Smooth muscle cell of the brain vasculature (primary cell): ENCODE data around the gene IRF2BP1.

Experiments
- DNase-seq: peaks from one replicate; pipeline ENCODE4 v3.0.0-alpha.2; 2012; ENCODE audit warnings: low read depth, low spot score

Gene IRF2BP1, protein sequence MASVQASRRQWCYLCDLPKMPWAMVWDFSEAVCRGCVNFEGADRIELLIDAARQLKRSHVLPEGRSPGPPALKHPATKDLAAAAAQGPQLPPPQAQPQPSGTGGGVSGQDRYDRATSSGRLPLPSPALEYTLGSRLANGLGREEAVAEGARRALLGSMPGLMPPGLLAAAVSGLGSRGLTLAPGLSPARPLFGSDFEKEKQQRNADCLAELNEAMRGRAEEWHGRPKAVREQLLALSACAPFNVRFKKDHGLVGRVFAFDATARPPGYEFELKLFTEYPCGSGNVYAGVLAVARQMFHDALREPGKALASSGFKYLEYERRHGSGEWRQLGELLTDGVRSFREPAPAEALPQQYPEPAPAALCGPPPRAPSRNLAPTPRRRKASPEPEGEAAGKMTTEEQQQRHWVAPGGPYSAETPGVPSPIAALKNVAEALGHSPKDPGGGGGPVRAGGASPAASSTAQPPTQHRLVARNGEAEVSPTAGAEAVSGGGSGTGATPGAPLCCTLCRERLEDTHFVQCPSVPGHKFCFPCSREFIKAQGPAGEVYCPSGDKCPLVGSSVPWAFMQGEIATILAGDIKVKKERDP

DNA sequence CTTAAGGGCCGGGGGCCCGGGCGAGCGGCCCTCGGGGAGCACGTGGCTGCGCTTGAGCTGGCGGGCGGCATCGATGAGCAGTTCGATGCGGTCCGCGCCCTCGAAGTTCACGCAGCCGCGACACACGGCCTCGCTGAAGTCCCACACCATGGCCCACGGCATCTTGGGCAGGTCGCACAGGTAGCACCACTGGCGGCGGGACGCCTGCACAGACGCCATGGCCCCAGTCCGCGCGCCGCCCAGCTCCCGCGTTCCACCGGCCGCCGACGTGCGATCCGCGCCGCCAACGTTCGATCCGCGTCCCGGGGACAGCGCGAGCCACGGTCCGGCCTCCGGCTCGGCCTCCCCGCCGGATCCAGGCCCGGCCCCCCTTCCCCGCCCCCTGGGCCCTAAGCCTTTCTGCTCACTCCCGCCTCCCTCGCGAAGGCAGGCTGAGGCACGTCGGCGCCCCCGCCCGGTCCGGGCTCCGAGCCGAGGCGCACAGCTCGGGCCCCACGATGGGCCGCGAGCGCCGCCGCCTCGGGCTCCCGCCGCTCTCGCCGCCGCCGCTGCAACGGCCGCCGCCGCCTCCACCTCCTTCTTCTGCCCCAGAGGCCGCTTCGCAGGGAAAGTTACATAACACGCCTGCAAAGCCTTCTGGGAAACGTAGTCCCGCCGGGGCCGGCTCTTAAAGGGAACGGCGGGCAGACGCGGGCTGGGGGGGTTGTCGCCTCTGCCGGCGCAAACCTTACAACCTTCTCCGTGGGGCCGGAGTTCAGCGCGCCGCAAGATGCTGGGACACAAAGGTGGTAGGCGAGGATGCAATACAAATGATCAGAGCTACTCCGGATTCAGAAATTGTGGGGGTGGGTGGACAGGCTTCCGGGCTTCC lies at the start of gene IRF2BP1:
Gene IRF2BP1 (minus strand): TSS at position 586 of the 871 bp plus-strand sequence. CDS start 367 bp downstream, at position 219.
- peak; percentile 85 for DNase-seq

- DNase-seq = no peak
Measured at GRCh38 chr19:45935267-45935666, 49.3 kb upstream of the IRF2BP1 start.

DNA sequence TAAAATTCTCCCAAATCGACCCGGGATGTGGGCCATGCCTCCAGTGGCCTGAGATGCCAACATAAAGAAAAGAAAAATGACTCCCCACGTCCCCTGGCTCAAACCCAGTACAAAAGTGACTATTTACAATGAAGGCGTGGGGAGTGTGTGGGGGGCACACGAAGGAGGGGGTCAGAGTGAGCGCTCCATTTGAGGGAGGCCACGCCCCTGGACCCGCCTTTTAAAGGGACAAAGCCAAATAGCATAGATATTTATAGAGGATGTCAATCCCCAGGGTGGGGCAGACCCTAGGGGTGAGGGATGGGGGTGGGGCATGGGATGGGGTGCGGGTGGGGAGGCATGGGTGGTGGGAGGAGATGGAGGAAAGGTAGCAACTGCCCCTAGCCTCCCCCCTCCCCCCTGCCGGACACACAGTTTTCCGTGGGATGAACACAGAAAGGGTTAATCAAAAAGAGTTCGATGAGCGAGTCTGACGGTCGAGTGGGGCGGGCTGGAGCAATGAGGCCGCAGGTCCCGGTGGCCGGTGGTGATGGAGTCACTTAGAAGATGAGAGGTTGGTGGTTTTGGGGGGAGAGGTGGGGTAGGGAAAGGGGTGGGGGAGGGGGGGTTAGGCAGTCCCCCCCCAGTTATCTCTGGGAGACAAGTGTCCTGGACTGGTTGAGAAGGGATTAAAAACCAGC lies 48.8 kb upstream of the IRF2BP1 start:
- no peak for DNase-seq

GRCh38 chr19:45933759-45934158 lies 47.8 kb upstream of the IRF2BP1 start:
- no peak for DNase-seq

DNA sequence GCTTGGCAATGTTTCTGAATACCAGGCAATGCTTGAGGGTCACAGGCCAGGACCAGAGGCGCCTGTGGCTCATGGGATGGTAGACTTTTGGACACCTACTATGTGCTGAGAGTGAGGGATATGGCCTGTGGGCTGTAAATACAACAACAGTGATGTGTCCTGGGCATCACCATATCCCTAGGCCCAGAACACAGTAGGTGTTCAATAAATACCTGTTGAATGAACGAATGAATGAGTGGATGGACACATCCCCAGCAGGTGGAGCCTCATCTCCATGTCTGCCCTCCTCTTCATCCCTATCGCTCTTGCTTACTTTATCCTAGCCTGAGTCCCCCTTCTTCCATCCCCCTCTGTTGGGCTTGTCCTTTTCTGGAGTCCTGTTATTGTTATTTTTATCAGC lies 45.1 kb upstream of the IRF2BP1 start:
- DNase-seq = no peak

DNA sequence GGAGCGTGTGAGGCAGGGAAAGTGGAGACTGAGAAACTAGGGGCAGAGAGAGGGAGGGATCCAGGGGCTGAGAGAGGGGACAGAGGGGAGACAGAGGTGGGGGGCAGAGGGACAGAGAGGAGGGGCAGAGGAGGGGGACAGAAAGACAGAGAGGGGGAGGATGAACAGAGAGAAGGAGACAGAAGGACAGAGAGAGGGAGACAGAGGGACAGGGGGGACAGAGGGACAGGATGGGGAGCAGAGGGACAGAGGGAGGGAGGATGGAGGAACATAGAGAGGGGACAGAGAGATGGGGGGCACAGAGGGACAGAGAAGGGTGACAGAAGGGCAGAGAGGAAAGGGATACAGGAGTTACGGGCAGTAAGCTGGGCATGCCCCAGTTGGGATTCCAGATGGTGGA lies 43.3 kb upstream of the IRF2BP1 start:
- no peak for DNase-seq

DNA sequence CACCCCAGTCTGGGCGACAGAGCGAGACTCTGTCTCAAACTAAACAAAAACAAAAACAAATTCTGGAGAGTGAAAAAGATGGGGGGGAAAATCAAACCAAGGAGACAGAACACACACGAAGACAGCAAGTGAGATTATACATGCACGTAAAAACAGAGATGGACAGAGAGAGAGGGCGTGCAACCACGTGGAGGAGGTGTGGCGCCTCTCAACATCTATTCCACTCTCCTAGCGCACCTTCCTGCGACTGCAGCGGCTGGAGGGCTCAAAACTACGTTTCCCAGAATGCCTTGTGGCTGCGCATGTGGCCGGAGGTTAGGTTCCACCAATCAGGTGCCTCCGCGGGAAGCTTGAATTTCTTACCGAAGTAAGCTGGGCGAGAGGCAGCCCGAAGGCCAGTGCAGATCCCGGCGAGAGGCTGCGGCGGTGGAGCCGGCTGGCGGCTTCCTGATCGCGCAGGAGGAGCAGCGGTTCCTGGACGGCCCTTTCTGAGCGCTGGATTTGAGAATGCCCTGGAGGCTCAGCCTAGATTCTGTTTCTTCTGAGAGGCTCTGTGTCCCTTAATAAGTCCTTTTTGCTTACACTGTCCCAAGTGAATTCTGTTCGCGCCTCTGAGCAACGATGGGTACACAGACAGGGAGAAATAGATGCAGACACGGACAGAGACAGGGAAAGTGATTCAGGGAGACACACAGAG lies 41.8 kb upstream of the IRF2BP1 start:
- DNase-seq = peak; percentile 62

DNA sequence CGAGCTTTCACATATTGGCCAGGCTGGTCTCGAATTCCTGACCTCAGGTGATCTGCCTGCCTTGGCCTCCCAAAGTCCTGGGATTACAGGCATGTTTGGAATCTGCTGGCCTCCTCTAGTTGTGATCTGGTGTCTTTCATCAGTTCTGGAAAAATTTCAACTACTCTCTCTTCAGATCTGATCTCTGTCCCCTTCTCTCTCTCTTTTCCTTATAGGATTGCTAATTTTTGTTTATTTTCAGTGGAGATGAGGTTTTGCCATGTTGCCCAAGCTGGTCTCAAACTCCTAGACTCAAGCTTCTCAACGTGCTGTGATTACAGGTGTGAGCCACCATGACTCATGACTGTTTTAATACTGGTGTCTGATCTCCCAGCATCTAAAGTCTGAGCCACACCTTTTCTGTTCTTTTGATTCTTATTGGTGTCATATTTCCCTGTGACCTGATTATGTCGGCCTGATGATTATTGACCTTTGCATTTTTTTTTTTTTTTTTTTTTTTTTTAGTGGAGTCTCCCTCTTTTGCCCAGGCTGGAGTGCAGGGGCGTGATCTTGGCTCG lies 39.0 kb upstream of the IRF2BP1 start:
- no peak for DNase-seq

- DNase-seq = no peak
Measured at GRCh38 chr19:45922281-45922680, 36.3 kb upstream of the IRF2BP1 start.

GRCh38 chr19:45920458-45920857 lies 34.5 kb upstream of the IRF2BP1 start:
- no peak for DNase-seq

DNA sequence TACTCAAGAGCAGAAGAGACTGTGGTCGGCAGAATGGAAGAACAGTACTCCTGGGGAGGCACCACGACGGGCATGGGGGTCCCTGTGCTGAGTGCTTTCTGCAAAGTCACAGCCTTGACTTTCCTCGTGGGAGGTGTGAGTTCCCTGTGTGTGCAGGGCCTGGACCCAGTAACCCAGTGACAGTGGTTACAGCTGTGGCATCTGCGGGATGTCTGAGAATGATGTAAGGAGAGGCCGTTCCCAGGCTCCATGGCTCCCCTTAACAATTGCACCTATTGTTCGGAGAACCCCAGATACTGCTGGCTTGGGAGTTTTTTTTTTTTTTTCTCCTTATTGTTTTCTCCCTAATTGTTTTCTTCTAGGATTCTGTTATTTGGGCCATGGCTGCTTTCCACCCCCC lies 33.7 kb upstream of the IRF2BP1 start:
- no peak for DNase-seq

GRCh38 chr19:45918721-45919120 lies 32.8 kb upstream of the IRF2BP1 start:
- no peak for DNase-seq

- no peak for DNase-seq
Measured at GRCh38 chr19:45917421-45918091, 31.6 kb upstream of the IRF2BP1 start.

- no peak for DNase-seq
Measured at GRCh38 chr19:45913874-45914830, 28.2 kb upstream of the IRF2BP1 start, which contains the start of gene NANOS2. Gene NANOS2, minus strand, starts transcription at chr19:45914778. Its CDS starts 85 bp downstream, at chr19:45914693.

GRCh38 chr19:45911291-45911690 lies 25.4 kb upstream of the IRF2BP1 start:
- DNase-seq = no peak

DNA sequence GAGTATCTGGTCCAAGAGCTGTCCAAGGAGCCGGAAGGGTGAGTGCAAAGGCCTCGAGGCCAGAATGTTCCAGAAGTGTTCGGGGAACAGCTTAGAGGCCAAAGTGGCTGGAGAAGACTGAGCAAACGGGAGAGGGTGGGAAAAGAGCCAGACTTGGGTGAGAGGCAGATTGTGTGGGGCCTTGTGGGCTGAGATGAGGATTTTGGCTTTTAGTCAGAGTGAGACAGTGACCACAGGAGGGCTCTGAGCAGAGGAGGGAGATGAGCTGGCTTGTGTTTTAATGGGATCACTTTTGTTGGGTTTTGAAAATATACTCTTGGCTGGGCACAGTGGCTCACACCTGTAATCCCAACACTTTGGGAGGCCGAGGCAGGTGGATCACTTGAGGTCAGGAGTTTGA lies 23.0 kb upstream of the IRF2BP1 start:
- no peak for DNase-seq

DNA sequence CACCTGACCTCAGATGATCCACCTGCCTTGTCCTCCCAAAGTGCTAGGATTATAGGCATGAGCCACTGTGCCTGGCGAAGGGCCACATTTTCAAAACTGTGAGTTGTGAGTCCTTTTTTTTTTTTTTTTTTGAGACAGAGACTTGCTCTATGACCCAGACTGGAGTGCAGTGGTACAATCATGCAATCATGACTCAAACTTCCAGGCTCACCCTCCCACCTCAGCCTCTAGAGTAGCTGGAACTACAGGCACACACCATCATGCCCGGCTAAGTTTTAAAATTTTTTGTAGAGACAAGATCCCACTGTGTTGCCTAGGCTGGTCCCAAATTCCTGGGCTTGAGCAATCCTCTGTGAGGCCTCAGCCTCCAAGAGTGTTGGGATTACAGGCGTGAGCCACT lies 20.3 kb upstream of the IRF2BP1 start:
- no peak for DNase-seq

- DNase-seq = no peak
Measured at GRCh38 chr19:45905011-45905410, 19.1 kb upstream of the IRF2BP1 start.
